SU-DHL-6 (cell line): ENCODE results near the gene SLFN12.

Experiments used
- EZH2phosphoT487 ChIP-seq: fragments of 200-600 bp; sonication (generic), shearing (Covaris generic); conservative IDR thresholded peaks from 2 replicates; pipeline ENCODE4 v1.6.1; 2018; ENCODE audit warnings: mild to moderate bottlenecking, antibody characterized with exemption, low read length, moderate library complexity, mixed read lengths
- TF ChIP-seq, protein P1 (sequence below): fragments of 200-600 bp; sonication (generic); IDR thresholded peaks from one replicate; pipeline ENCODE4 v1.5.1; 2017; ENCODE audit warnings: antibody characterized with exemption, mild to moderate bottlenecking, low read length, moderate library complexity; ENCODE audit not compliant: insufficient read depth, poor library complexity, severe bottlenecking

DNA sequence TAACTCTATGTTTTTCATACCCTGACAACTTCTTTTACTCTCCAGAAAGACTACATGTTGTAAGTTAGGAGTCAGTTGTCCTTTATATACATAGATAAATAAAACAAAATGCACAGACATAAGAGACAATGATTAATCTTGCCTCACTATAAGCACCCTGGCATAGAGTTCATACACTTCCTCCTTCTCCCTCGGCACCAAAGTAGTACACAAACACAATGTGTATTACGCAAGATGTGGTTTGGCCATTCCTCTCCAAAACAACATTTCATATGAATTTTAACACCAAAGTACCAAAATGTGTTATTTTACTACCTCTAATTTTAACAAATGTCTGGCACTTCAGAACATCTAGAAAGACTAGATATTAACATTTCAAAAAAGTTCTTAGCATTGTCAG is 41.6 kb downstream of the SLFN12 start:
- TF ChIP-seq, protein P1, sequence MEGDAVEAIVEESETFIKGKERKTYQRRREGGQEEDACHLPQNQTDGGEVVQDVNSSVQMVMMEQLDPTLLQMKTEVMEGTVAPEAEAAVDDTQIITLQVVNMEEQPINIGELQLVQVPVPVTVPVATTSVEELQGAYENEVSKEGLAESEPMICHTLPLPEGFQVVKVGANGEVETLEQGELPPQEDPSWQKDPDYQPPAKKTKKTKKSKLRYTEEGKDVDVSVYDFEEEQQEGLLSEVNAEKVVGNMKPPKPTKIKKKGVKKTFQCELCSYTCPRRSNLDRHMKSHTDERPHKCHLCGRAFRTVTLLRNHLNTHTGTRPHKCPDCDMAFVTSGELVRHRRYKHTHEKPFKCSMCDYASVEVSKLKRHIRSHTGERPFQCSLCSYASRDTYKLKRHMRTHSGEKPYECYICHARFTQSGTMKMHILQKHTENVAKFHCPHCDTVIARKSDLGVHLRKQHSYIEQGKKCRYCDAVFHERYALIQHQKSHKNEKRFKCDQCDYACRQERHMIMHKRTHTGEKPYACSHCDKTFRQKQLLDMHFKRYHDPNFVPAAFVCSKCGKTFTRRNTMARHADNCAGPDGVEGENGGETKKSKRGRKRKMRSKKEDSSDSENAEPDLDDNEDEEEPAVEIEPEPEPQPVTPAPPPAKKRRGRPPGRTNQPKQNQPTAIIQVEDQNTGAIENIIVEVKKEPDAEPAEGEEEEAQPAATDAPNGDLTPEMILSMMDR = no peak
- no peak for TF ChIP-seq EZH2phosphoT487
